ENCODE data around the gene OGG1. TPM values are rescaled to one million over a fixed set of nuclear protein-coding genes. Genes with fewer than 3 reads are reported as not detected.

Gene OGG1
- total and polyA plus RNA-seq, 12 donors: 13.3 to 34.9 (median 21.9) TPM

- intact Hi-C loops (cut with DNase I): no loop called here
- Histone ChIP-seq H3K27me3 (no peaks in the 10 kb centered on the region), H3K36me3 (replicated peaks in 1 of 2) (peaks cover 0 to 48% of the 10 kb centered on the region in 2 donors), H3K4me1 (replicated peaks in 1 of 2) (peaks cover 56 to 77% of the 10 kb centered on the region in 2 donors), H3K27ac (peak overlapping the region in 3 of 5 donors; percentile 53 to 72 (median 57)), H3K9me3 (replicated peaks in 1 of 3) (no peaks in the 10 kb centered on the region), H3K4me3 (no peak overlapping the region)
- TF ChIP-seq CTCF (IDR thresholded peaks at IDR 0.05): no peak
- no peak for TF ChIP-seq POLR2A (IDR thresholded peaks at IDR 0.05)
- WGBS, 4 donors: 41 to 54% (median 50%) methylated on average over 3 of the region's 3 CpGs
- DNase-seq: no peak
These were observed 32.3 kb downstream of the OGG1 start for GRCh38 chr3:9781978-9782603.

GRCh38 chr3:9782770-9783169, 33.0 kb downstream of the OGG1 start:
- WGBS, 4 donors: 26 to 40% (median 36%) methylated on average over 3 of the region's 3 CpGs
- H3K4me1 ChIP-seq (replicated peaks in 1 of 2): peaks cover 61 to 77% of the 10 kb centered on the region in 2 donors
- no peak overlapping the region for H3K4me3 ChIP-seq
- intact Hi-C loops (cut with DNase I): no loop called here
- TF ChIP-seq POLR2A (IDR thresholded peaks at IDR 0.05) (no peak), CTCF (IDR thresholded peaks at IDR 0.05) (no peak)
- H3K27me3 ChIP-seq: no peaks in the 10 kb centered on the region
- no peak for DNase-seq
- H3K9me3 ChIP-seq (replicated peaks in 1 of 3): no peaks in the 10 kb centered on the region
- peaks cover 0 to 48% of the 10 kb centered on the region in 2 donors for H3K36me3 ChIP-seq (replicated peaks in 1 of 2)
- peak overlapping the region in 2 of 5 donors; percentile 57 to 72 for H3K27ac ChIP-seq

- TF ChIP-seq POLR2A (IDR thresholded peaks at IDR 0.05) (no peak), CTCF (IDR thresholded peaks at IDR 0.05) (no peak)
- Histone ChIP-seq H3K27me3 (no peaks in the 10 kb centered on the region), H3K4me3 (no peak overlapping the region), H3K36me3 (replicated peaks in 1 of 2) (peaks cover 0 to 54% of the 10 kb centered on the region in 2 donors), H3K4me1 (replicated peaks in 1 of 2) (peaks cover 57 to 68% of the 10 kb centered on the region in 2 donors), H3K27ac (peak overlapping the region in 1 of 5 donors; percentile 61), H3K9me3 (replicated peaks in 1 of 3) (no peaks in the 10 kb centered on the region)
- 51 to 69% (median 62%) methylated on average over 8 to 14 of the region's 14 CpGs for whole genome bisulfite sequencing, 4 donors
- intact Hi-C loops (cut with DNase I): no loop called here
- peak in 2 of 7 donors; percentile 43 to 48 for DNase-seq
These were observed 34.2 kb downstream of the OGG1 start for GRCh38 chr3:9783954-9784353.

- TF ChIP-seq CTCF (IDR thresholded peaks at IDR 0.05) (no peak), POLR2A (IDR thresholded peaks at IDR 0.05) (no peak)
- intact Hi-C loops (cut with DNase I): no loop called here
- Histone ChIP-seq H3K27me3 (no peaks in the 10 kb centered on the region), H3K36me3 (replicated peaks in 1 of 2) (peaks cover 0 to 62% of the 10 kb centered on the region in 2 donors), H3K4me1 (replicated peaks in 1 of 2) (peaks cover 57 to 67% of the 10 kb centered on the region in 2 donors), H3K9me3 (replicated peaks in 1 of 3) (no peaks in the 10 kb centered on the region), H3K4me3 (no peak overlapping the region), H3K27ac (peak overlapping the region in 3 of 5 donors; percentile 67 to 77 (median 73))
- WGBS, 4 donors: 73 to 79% (median 76%) methylated on average over 4 of the region's 4 CpGs
- DNase-seq: no peak
These were observed 35.2 kb downstream of the OGG1 start for GRCh38 chr3:9784965-9785364.

Measured in adrenal gland (tissue), 12 donors.